Thyroid gland (tissue), 4 donors: ENCODE measurements around the gene SNAPIN.

Experiments
- CTCF ChIP-seq, 6 experiments: fragments of 200-600 bp in 3 of 6; fragments of 450-650 bp in 3 of 6; sonication (generic) in 3 of 6; IDR thresholded peaks; one replicate each; pipeline ENCODE4 v1.5.1; 2016 to 2019; ENCODE audit warnings: antibody characterized with exemption in 6 of 6, mild to moderate bottlenecking in 2 of 6, inconsistent platforms in 1 of 6, moderate library complexity in 1 of 6
- POLR2A ChIP-seq, 2 donors: fragments of 450-650 bp; IDR thresholded peaks; one replicate each; pipeline ENCODE4 v1.6.1; 2017; ENCODE audit warnings: antibody characterized with exemption in 2 of 2, mild to moderate bottlenecking in 2 of 2, moderate library complexity in 1 of 2

- TF ChIP-seq CTCF (IDR thresholded peaks at IDR 0.05) (no peak), POLR2A (IDR thresholded peaks at IDR 0.05) (no peak)
Measured at GRCh38 chr1:153643100-153643499, 15.4 kb upstream of the SNAPIN start.
